Mesothelial cell of epicardium (in vitro differentiated cells): ENCODE data around the gene CTDP1. TPM values are rescaled to one million over a fixed set of nuclear protein-coding genes. Genes with fewer than 3 reads are reported as not detected.

Experiments
- DNase-seq, 2 experiments: peaks; one replicate each; pipeline ENCODE4 v3.0.0; 2021; ENCODE audit warnings: low spot score in 2 of 2; ENCODE audit not compliant: unreplicated experiment in 2 of 2
- H3K27ac Mint-ChIP-seq: 2 replicates; pipeline ENCODE4 v1.8.0; 2021; ENCODE audit warnings: mixed read lengths
- H3K27me3 Mint-ChIP-seq: 2 replicates; pipeline ENCODE4 v1.8.0; 2021; ENCODE audit warnings: low read depth, mixed read lengths
- H3K36me3 Mint-ChIP-seq: 2 replicates; pipeline ENCODE4 v1.8.0; 2021; ENCODE audit warnings: mixed read lengths
- H3K4me1 Mint-ChIP-seq: 2 replicates; pipeline ENCODE4 v1.8.0; 2021; ENCODE audit warnings: mixed read lengths
- H3K4me3 Mint-ChIP-seq: 2 replicates; pipeline ENCODE4 v1.8.0; 2021; ENCODE audit warnings: mild to moderate bottlenecking, moderate library complexity, mixed read lengths
- H3K9me3 Mint-ChIP-seq: 2 replicates; pipeline ENCODE4 v1.8.0; 2021; ENCODE audit warnings: mixed read lengths
- total RNA-seq: library from RNA; stranded (reverse); gene quantifications from 3 replicates; pipeline ENCODE4 v1.2.1, GENCODE V29; 2021
- TF ChIP-seq, protein P1 (sequence below): fragments of 200-600 bp; sonication (generic); IDR thresholded peaks from one replicate; pipeline ENCODE4 v1.5.0; 2021; ENCODE audit warnings: antibody characterized with exemption; ENCODE audit not compliant: unreplicated experiment

The CTDP1 gene
- total RNA-seq, 1 donor from 2014 or later, result 24.1 TPM

DNA sequence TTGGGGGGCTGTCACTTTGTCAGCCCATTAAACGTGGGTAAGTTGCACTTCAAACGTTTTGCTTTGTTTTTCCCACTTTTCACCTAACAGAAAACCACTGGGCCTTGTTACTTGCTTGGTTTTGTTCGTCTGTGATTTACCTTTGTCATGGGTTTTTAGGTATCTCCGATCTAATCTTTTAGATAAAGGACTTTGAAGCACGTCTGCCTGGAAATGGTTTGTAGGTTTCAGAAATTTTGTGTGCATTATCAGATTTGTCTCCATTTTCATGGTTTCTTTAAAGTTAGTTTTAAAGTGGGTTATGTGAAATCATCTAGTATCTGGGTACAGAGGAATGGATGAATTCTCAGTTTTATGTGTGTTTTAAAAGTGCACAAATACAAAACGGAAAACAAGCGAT is 6.4 kb downstream of the CTDP1 start:
- TF ChIP-seq, protein P1, sequence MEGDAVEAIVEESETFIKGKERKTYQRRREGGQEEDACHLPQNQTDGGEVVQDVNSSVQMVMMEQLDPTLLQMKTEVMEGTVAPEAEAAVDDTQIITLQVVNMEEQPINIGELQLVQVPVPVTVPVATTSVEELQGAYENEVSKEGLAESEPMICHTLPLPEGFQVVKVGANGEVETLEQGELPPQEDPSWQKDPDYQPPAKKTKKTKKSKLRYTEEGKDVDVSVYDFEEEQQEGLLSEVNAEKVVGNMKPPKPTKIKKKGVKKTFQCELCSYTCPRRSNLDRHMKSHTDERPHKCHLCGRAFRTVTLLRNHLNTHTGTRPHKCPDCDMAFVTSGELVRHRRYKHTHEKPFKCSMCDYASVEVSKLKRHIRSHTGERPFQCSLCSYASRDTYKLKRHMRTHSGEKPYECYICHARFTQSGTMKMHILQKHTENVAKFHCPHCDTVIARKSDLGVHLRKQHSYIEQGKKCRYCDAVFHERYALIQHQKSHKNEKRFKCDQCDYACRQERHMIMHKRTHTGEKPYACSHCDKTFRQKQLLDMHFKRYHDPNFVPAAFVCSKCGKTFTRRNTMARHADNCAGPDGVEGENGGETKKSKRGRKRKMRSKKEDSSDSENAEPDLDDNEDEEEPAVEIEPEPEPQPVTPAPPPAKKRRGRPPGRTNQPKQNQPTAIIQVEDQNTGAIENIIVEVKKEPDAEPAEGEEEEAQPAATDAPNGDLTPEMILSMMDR, result no peak
- DNase-seq, result no peak
- no peaks in the 10 kb centered on the region for H3K9me3 Mint-ChIP-seq
- H3K27me3 Mint-ChIP-seq, result no peaks in the 10 kb centered on the region
- no peak overlapping the region for H3K4me3 Mint-ChIP-seq
- peaks cover 5% of the 10 kb centered on the region for H3K4me1 Mint-ChIP-seq
- no peak overlapping the region for H3K27ac Mint-ChIP-seq
- H3K36me3 Mint-ChIP-seq, result no peaks in the 10 kb centered on the region

DNA sequence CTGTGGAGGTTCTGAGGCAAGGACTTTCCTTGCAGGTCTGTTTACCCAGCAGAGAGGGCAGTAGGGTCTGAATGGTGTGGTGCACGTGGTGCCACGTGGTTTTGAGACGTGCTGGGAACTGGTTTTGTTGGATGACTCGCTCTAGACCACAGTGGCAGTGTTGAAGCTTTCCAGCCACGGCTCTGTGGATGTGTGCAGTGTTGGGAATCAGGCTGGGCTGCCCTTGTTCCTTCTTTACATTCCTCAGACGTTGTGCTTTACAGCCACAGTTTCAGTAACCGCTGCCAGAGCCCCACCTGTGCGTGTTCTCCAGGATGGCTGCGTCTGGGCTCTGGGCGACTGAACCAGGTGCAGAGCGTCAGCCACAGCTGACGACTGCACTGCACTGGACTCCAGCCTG is 8.2 kb downstream of the CTDP1 start:
- TF ChIP-seq, protein P1, result no peak
- no peak for DNase-seq
- H3K4me3 Mint-ChIP-seq, result no peak overlapping the region

DNA sequence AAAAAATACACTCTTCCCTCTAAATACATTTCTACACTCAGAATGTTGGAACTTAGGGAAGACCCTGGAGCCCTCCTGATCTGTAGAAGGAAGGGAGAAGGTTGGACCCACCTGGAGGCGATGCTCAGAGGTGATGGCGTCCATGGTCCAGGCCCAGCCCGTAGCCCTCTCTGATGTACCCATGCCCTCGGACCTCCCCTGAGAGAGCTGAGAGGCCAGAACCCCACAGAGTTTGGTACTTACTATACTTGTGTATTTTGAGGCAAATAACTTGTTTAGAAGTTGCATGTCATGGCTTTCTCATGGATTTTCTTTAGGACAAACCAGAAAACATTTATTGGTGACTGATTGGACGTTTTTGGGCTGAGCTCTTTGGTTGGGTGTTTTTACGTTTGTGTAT is 10.5 kb downstream of the CTDP1 start:
- H3K9me3 Mint-ChIP-seq, result no peaks in the 10 kb centered on the region
- TF ChIP-seq, protein P1, result no peak
- no peak overlapping the region for H3K4me3 Mint-ChIP-seq
- no peak for DNase-seq
- H3K36me3 Mint-ChIP-seq, result no peaks in the 10 kb centered on the region
- no peak overlapping the region for H3K27ac Mint-ChIP-seq
- H3K4me1 Mint-ChIP-seq, result no peaks in the 10 kb centered on the region
- H3K27me3 Mint-ChIP-seq, result no peaks in the 10 kb centered on the region

More for the DNA sequence above, 8.2 kb downstream of the CTDP1 start:
- Mint-ChIP-seq H3K27ac (no peak overlapping the region), H3K9me3 (no peaks in the 10 kb centered on the region), H3K4me1 (no peaks in the 10 kb centered on the region), H3K27me3 (no peaks in the 10 kb centered on the region), H3K36me3 (no peaks in the 10 kb centered on the region)

DNA sequence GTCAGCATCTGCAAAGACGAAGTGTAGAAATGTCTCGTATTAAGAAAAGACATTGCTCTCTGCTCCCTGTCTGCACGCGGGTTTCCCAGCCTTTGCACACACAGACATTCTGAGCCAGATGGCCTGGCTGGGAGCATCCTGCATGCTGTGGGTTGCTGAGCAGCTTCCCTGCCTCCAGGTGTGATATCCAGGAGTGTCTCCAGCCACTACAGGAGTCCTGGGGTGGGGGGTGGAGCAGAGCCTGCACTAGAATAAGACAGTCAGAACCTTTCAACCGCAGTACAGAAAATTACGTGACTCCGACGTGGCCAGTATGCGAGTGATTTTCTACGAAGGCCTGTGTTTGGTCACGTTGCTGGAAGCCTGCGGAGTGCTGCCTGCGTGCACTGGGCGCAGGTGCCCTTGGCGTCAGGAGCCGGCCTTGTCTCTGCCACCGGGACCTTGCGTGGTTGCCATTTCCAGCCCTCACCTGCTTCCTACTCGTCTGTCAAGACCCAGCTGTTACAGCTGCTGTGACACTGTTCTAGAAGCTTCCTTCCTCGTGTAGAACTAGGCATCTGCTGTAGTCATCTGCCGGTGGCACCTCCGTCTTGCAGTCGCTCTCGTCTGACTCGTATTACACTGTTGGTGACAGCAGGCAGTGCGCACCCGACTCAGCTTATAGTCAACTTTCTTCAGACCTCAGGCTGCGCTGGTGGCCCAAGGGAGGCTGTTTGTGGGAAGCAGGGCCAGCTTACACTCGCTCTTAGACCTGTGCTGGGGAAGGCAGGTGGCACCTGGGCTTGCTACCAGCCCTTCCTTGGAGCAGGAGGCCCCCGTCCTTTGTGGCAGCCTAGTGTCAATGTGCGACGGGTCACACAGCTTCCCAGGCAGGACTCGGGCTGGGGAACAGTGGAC is 11.2 kb downstream of the CTDP1 start:
- H3K9me3 Mint-ChIP-seq, result no peaks in the 10 kb centered on the region
- TF ChIP-seq, protein P1, result no peak
- no peak for DNase-seq
- no peaks in the 10 kb centered on the region for H3K36me3 Mint-ChIP-seq
- no peaks in the 10 kb centered on the region for H3K27me3 Mint-ChIP-seq
- no peaks in the 10 kb centered on the region for H3K4me1 Mint-ChIP-seq
- H3K4me3 Mint-ChIP-seq, result no peak overlapping the region
- no peak overlapping the region for H3K27ac Mint-ChIP-seq

DNA sequence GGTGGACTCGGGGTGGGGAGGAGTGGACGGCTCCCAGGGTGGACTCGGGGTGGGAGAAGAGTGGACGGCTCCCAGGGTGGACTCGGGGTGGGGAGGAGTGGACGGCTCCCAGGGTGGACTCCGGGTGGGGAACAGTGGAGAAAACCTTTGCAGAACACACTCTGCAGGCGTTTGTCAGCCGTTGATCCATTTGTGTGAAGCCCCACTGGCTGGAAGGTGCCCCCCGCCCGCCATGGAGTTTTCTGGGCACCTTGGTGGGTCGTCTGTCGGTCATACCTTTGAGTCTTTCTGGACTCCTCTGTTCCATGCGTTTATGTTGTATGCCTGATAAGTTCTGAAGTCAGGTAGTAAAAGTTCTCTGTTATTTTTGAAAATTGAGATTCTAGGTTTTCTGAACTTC is 12.5 kb downstream of the CTDP1 start:
- TF ChIP-seq, protein P1, result no peak
- Mint-ChIP-seq H3K4me3 (no peak overlapping the region), H3K27me3 (no peaks in the 10 kb centered on the region), H3K36me3 (no peaks in the 10 kb centered on the region), H3K4me1 (no peaks in the 10 kb centered on the region), H3K27ac (no peak overlapping the region), H3K9me3 (no peaks in the 10 kb centered on the region)
- DNase-seq, result no peak
